GM21381 (cell line): ENCODE measurements around the gene FCHSD2.

ENCODE experiments used
- ATAC-seq: cut with Tn5 transposase; IDR thresholded peaks from one replicate; pipeline ENCODE4 v1.9.1; 2021; ENCODE audit warnings: mild to moderate bottlenecking, moderate library complexity; ENCODE audit not compliant: unreplicated experiment

FCHSD2 gene

DNA sequence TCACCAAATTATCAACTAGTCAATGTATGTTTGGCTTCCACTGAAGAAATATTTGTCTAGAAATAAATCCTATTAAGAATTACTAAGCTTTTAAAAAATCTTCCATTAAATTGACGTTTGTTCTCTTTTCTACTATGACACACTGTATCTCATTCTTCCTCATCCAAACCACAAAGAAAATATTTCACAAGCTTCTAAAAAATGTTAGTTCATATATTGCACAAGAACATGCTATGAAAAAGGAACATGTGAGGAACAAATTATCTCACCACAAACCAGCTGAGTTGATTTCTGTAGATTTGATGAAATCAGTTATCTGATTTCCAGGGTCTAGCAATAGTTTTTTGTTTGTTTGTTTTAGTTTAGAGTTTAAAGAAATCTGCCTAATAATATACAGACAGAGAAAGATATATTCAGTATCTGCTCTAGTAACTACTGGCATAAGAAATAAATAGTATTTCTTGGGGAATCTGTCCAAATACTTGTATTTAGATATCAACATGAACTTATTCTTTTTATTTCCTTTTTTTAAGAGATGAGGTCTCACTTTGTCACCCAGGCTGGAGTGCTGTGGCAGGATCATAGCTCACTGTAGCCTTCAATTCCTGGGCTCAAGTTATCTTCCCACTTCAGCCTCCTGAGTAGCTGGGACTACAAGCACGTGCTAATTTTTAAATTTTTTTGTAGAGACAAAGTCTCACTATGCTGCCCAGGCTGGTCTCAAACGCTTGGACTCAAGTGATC lies 166.2 kb downstream of the FCHSD2 start:
- no peak for ATAC-seq

DNA sequence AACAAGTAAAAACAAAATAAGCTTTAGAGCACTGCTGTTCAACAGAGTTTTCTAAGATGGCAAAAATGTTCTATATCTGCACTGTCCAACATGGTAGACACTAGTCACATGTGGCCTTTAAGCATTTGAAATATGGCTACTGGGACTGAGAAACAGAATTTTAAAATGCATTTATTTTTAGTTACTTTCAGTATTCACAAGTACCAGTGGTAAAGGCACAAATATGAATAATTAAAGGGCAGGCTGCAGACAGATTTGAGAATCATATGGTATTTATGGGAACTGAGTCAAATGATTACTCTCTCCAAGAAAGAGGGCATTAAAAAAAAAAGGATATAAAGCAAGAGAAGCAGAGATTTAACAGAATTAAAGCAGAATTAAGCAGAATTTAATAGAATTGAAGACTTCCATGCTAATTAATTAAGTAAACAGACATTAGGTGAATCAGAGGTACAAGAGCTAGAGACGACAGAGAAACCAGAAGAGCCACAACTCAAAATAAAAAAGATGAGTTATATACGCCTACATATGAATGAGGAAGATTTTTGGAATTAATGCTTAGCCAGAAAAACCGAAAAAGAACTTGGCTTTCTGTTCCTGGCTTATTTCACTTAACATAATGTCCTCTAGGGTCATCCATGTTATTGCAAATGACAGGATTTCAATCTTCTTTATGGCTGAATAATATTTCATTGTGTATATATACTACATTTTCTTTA lies 167.5 kb downstream of the FCHSD2 start:
- ATAC-seq, result no peak

DNA sequence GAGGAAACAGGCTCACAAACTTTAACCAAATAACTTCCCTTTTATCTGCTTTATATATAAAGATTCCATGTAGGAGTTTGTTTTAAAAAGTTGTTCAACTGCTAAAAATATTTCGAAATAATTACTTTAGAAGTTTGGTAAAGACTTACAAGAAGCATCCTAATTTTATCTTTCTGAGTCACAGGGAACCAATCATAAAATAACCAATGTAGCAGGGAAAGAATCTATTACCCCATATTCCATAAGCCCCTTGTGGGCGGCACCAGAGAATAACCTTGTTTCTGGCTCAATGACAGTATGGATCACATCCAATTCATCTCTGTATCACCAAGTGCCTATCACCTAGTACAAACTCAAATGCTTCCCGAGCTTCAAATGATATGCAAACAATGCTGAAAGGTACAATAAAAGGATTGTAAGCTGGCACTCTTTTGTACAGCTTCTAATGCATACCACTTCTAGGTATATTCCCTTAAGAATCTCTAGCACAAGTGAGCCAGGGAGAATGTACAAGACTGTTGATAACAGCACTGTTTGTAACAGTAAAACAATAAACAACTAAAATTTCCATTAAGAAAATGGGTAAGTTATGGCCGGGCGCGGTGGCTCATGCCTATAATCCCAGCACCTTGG lies 169.5 kb downstream of the FCHSD2 start:
- ATAC-seq, result no peak

DNA sequence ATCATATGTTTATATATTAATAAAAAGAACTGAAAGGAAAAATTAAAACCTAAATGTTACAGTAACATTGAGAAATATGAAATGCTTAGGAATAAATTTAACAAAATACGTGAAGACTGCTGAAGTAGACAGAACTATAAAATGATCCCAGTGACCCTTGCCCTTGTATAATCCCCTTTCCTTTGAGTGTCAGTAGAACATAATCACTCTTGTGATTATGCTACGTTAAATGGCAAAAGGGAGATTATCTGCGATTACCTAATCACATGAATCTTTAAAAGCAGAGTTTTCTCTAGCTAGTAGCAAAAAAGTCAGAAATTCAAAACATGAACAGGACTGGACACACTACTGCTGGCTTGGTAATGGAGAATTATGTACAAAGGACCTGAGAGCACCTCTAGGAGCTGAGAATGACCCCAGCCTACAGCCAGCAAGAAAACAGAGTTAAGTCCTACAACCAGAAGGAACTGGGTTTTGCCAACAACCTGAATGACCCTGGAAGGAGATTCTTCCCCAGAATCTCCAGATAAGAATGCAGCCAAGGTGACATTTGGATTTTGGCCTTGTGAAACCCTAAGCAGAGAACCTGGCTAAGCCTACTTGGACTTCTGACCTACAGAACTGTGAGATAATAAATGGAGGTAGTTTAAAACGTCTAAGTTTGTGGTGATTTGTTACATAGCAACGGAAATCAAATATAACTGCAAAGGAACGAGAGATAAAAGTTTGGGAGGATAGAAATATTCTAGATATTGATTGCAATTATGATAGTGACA lies 170.7 kb downstream of the FCHSD2 start:
- no peak for ATAC-seq

DNA sequence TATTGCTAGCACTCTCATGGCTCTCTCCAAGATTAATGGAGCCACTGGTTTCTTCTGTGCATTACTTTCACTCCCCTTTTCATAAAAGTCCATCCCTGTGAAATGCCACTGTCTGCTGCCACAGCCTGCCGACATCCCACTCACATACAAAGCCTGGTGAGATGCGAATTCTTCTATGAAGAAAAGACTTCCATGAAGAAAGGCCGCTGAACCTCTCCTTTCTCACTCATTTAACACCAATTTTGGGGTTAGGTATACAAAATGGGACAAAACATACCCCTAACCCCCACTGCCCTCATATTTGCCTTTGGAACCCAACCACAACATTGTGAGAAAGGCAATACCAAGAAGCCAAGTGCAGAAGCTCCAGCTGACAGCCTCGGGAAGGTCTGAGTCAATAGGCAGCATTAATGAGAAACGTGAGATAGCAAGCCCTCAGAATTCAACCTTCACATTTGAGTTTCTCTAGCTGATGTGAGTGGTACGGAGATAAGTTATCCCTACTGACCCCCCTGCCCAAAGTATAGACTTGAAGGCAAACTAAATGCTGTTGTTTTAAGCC lies 171.5 kb downstream of the FCHSD2 start:
- no peak for ATAC-seq

DNA sequence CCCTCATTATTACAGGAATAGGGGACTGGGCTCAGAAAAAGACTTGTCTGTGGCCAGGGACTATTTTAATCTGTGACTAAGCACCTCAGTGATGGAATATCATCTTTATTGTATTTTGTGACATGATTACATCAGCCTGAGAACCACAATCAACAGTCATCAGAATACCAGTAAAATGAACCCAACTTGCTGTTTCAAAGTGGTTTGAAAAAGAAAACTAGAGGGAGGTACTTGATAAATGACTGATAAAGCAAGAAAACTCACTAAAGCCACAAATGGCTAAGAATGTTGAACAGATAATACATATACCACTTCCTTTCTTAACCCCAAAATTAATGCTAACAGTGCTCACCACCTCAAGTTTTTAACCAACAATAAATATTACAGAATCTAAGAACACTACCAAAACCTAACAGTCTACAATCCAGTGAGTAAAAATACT lies 172.2 kb downstream of the FCHSD2 start:
- peak; percentile 66 for ATAC-seq

DNA sequence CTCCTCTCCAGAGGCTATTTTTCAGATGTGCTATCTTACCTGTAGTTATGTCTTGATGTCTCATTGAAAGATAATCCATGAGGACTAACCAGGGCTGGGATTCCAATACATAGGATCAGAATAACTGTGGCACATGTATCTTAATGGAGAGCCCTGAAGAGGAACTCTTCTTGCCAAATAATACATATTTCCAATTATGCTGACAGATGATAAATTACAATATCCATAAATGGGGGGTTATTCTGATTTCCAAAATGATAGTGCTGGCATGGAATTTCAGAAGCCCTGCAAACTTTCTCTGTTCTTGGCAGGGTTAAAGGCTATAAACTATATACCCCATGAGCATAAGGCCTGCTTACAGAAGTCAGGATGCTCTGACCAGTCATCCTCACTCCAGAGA lies 173.7 kb downstream of the FCHSD2 start:
- ATAC-seq, result no peak

DNA sequence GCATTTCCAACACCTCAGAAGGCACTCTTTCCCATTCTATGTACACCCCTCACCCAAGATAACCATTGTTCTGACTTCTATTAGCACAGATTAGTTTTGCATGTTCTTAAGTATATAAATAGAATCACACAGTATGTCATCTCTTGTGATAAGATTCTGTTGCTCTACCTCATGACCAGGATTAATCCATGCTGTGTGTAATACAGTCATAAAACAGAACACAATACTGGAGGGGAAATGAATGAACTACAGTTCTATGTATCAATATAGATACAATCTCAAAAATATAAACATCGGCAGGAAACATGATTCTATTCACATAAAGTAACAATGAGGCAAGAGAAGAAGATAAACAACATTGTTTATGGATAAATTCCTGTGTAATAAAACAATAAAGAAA lies 176.4 kb downstream of the FCHSD2 start:
- ATAC-seq, result no peak

DNA sequence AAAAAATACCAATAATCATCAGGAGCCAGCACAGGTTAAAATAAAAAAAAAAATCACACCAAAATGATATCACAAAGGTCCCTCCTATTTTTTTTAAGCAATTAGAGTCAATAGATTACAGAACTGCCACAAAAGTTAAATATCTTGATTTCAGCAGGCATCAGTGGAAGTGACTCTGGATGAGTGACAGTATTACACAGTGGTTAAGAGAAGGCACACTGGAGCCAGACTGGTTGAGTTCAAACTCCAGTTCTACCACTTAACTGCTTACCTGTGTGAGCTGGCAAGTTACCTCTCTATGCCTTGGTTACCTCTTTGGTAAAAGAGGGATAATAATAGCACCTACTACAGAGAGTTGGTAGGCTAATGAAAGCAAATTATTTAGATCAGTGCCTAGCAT lies 179.4 kb downstream of the FCHSD2 start:
- no peak for ATAC-seq

DNA sequence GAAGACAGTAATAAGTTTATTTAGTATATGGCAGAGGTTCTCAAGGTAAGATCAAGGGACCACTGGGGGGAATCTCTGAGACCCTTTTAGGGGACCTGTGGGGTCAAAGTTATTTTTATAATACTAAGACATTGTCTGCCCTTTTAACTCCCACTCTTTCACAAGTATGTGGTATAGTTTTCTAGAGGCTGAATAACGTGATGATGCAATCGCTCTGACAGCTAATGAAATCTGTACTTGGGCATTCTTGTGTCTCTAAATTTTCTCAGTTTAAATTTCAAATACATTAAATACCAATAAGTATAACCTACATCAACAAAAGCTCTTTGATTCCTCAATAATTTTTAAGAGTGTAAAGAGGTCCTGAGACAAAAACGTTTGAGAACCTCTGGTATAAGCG lies 180.0 kb downstream of the FCHSD2 start:
- ATAC-seq, result no peak

DNA sequence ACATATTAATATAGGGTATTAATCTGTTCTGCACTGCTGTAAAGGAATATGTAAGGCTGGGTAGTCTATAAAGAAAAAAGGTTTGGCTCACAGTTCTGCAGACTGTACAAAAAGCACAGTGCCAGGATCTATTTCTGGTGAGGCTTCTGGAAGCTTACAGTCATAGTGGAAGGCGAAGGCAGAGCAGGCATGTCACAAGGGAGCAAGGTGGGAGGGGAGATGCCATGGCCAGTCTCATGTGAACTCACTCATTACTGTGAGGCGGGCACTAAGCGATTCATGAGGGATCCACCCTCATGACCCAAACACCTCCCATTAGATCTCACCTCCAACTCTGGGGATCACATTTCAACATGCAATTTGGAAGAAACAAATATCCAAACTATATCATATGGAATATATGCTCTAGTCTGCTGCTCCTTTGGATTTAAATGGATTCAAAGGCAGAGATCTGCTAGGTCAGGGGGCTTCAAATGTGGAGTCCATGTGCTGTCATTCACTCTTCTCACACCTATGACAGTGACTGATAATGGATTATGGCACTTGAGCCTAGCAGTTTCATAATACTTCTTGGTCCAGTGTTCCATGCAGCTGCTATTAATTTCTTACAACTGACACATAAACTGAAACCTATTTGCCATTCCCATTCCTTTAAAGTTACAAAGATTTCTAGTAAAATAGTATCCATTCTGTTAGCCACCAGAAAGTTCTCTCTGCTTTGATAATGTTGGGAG lies 182.0 kb downstream of the FCHSD2 start:
- no peak for ATAC-seq

DNA sequence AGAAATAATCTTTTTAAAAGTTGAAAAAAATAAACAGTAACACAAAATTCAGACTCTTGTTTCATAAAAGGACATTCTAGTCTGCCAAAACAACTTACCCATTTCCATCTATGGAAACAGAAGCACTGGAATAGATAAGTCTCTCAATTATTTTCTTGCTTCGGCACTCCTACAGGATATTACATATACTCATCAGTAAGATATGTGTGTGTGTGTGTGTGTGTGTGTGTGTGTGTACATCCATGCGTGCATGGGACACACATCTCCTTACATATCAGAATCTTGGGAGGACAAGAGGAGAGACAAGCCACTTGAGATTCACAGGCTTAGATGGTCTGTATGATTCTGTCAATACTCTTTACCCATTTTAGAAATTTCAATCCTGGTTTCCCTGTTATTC lies 183.3 kb downstream of the FCHSD2 start:
- no peak for ATAC-seq

DNA sequence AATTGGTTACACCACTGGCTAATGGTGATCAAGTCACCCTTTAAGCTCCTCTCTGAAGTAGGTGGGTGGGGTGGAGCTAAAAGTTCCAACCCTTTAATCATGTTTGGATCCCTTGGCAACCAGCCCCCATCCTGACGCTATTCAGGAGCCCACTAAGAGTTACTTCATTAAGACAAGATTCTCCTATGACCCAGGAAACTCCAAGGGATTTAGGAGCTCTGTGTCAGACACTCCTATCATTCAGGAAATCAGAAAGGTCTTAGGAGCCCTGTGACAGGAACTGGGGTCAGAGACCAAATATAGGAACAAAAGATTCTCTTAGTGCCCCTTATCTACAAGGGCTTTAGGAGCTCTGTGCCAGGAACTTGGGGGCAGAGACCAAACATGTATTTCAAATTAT lies 186.7 kb downstream of the FCHSD2 start:
- no peak for ATAC-seq

DNA sequence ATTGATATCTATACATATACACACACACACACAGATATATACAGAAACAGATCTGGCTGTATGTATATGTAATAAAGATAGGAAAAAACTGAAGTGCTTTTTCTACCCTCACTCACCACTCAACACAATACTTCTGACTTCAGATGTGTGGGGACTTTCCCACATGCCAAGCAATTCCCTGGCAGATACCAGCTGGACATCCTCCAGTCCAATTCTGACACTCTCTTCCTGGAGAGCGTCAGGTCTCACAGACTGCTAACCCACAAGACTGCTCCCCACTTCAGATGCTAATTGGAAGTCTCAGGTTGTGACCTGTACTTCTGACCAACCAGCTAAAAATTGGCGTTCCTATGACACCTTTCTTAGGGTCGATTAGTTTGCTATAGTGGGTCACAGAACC lies 187.3 kb downstream of the FCHSD2 start:
- no peak for ATAC-seq

DNA sequence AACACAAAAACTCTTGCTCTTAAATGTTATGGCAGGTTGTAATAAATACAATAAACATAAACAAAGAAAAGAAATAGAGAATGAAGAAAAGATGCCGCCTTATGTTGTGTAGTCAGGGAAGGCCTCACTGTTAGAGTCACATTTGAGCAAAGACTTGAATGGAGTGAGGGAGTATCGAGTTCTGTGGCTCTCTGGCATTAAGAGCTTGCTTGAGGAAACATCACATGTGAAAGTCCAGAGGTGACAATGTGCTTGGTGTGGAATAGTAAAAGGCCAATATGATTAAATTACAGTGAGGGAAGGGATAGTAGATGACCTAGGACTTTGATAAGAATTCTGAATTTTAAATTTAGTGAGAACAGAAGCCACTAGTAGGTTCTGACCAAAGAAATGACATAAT lies 188.5 kb downstream of the FCHSD2 start:
- no peak for ATAC-seq

DNA sequence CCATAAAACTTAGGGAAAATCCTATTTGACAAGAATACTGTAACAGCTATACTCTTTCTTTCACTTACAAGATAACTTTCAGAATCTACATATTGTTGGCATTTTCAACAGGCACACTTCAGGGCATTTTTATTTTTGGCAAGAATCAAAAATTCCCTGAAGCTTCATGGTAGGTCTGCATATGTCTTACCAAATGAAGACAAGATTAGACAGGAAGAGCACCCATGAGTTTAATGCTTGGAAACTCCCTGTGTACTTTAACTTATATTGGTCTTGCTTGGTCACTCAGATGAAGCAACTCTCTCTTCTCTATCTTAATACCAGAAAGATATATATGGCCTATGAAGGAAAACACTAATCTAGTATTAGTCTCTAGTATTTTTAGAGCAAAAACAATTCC lies 190.2 kb downstream of the FCHSD2 start:
- ATAC-seq, result no peak

DNA sequence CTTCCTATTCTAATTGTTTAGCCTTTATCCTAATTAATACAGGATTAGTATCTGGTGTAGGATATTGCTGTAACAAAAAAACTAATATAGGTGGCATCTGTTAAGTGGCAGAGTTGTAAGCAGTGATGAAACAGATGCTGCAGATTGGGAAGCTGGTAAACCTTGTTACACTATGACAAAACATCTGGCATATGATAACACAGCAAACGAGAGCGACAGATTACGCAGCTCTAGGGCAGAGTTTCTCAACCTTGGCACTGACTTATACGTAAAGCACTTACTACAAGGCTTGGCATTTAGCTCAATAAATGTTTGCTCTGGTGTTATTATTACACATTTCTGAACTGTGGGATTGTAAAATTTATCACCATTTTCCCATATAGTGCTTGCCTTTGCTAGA lies 190.9 kb downstream of the FCHSD2 start:
- ATAC-seq, result no peak

DNA sequence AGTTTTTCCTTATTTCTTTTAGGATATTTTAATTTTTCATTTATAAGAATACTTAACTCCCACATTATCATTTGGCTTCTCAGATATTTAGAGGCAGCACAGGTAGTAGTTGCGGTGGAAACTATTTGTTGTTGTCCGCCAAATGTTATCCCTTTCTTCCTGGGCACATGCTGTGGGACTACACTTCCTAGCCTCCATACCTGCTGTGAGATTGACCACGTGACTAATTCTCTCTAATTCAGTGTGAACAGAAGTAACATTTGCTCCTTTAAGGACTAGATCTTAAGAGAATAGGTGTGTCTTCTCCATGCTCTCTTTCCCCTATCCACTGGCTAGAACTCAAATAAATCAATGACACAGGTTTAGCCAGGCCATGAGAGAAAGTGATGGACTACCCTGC lies 191.4 kb downstream of the FCHSD2 start:
- ATAC-seq, result no peak

DNA sequence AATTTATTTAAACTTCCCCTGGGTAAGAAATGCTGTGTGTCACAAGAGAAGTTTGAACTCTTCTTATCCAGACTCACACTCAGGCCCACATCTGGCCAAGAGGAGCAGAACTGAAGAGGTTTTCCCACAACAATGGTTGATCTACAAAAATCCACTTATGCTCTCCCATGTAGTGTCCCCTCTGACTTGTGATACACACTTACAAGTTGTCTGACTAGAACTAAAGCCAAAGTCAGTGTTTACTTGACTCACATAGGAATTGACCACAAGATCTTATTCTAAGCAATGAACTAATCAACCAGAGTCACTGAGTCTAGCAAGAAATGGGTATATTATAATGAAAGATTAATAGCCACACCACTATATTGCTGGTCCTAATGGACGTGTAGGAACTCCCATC lies 194.9 kb downstream of the FCHSD2 start:
- ATAC-seq, result no peak

DNA sequence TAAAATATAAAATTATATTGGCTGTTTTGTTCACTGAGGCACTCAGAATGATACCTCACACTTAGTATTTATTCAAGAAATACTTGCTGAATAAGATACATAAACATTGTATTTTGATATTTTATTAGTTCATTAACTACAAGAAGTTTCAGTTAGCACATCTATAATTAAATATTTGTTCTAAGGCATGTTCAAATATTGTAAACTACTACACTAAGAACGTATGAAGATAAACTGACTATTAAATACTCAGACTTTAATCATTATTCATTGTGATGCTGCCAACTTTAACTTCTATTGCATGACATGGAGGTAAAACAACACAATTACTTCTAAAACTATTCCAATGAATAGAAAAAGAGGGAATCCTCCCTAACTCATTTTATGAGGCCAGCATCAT lies 198.5 kb downstream of the FCHSD2 start:
- ATAC-seq, result no peak
